ENCODE results near the gene TMEM171. TPM values are rescaled to one million over a fixed set of nuclear protein-coding genes. Genes with fewer than 3 reads are reported as not detected.

The TMEM171 gene
- total and polyA plus RNA-seq, 2 of the 4 experiments (the other 2 are of a cell fraction), result 3.0 to 5.1 TPM

DNA sequence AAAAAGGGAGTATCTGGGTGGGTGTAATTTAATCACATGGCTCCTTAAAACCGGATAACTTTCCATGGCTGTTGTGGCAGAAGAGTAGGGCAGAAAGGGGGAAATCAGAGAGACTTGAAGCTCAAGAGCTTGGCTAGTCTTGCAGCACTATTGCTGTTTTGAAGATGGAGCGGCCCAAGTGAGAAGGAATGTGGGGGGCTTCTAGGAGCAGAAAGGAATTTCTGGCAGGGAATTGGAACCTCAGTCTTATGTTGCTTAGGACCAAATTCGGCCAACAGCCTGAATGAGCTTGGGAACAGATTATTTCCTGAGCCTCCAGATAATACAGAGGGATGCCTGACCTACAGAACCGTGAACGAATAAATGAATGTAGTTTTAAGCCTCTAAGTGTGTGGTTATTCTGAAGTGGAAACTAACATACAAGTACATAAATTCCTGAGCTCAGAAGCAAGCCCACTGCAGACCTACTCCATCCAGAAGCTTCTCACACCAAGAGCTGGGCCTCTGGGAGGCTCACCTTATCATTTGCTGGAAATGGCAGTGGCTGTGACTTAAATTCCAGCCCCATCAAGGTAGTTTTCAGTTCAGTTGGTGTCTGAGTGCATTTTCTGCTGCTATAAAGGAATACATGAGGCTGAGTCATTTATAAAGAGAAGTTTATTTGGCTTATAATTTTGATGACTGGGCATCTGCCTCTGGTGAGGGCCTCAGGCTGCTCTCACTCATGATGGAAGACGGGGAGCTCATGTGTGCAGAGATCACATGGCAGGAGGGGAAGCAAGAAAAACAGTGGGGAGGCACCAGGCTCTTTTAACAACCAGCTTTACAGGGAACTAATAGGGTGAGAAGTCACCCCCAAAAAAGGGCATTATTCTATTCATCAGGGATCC lies 37.3 kb downstream of the TMEM171 start:
- H2BK20ac ChIP-seq (ENCODE audit: low read depth, low read length), result no peak overlapping the region
- TF ChIP-seq CHD1 (IDR thresholded peaks at IDR 0.05; ENCODE audit: low read depth, low read length), result no peak
- TF ChIP-seq RAD21 (IDR thresholded peaks at IDR 0.05; ENCODE audit: low read length), result no peak
- no peak for TF ChIP-seq RFX5 (IDR thresholded peaks at IDR 0.05; ENCODE audit: low read depth, low read length)
- no peak for TF ChIP-seq POLR2A (IDR thresholded peaks at IDR 0.05; ENCODE audit: low read depth, low read length)
- dilution Hi-C loops (cut with HindIII; ENCODE audit: low sequenced_read_pairs, unreplicated experiment), result no loop called here
- no peak overlapping the region for H2AK9ac ChIP-seq (replicated peaks; ENCODE audit: low read depth, low read length, poor library complexity)
- no peak overlapping the region for H4K91ac ChIP-seq (ENCODE audit: insufficient read depth, low read depth, low read length)
- no peak overlapping the region for H3K4me3 ChIP-seq (ENCODE audit: insufficient read depth, low read depth, low read length)
- no peak overlapping the region for H3K56ac ChIP-seq (ENCODE audit: extremely low read depth, insufficient read depth, low read length)
- no peak overlapping the region for H2AK5ac ChIP-seq (ENCODE audit: low read depth, low read length)
- H3K9me1 ChIP-seq (ENCODE audit: insufficient read depth, low read length), result no peaks in the 10 kb centered on the region
- no peak overlapping the region for H3K4ac ChIP-seq (ENCODE audit: low read depth, low read length)
- intact Hi-C loops (cut with micrococcal nuclease), result no loop called here
- H3K9me3 ChIP-seq (ENCODE audit: control insufficient read depth, insufficient read depth, low read length), result no peaks in the 10 kb centered on the region
- no TSS peak for BruUV-seq (replicated peaks)
- H3K4me2 ChIP-seq (ENCODE audit: low read depth, low read length), result no peak overlapping the region
- POLR2A ChIA-PET (ENCODE audit: unreplicated experiment), result no interaction called here
- H2AFZ ChIP-seq (replicated peaks; ENCODE audit: low read length, poor library complexity), result no peak overlapping the region
- no peaks in the 10 kb centered on the region for H3K4me1 ChIP-seq (ENCODE audit: control insufficient read depth, insufficient read depth, low read length)
- no peak overlapping the region for H3K9ac ChIP-seq (ENCODE audit: low read depth, low read length)
- CTCF ChIA-PET, result no interaction called here
- no peak overlapping the region for H2BK120ac ChIP-seq (ENCODE audit: low read depth, low read length)
- H3K23ac ChIP-seq (ENCODE audit: low read depth, low read length), result no peak overlapping the region
- no peaks in the 10 kb centered on the region for H3K79me1 ChIP-seq (ENCODE audit: low read depth in 1 of 2, low read length in 2 of 2)
- H3K14ac ChIP-seq (replicated peaks; ENCODE audit: low read depth, low read length), result no peak overlapping the region
- no peak overlapping the region for H3K27ac ChIP-seq (ENCODE audit: insufficient read depth, low read length)
- in situ Hi-C loops (cut with MboI; ENCODE audit: low sequenced_read_pairs), result no loop called here
- H4K8ac ChIP-seq (ENCODE audit: low read depth in 2 of 2, low read length in 2 of 2), result no peak overlapping the region
- no peak overlapping the region for H3K18ac ChIP-seq (ENCODE audit: low read depth, low read length)
- no peaks in the 10 kb centered on the region for H4K20me1 ChIP-seq (ENCODE audit: insufficient read depth, low read length)
- WGBS, 2 experiments (ENCODE audit: extremely low coverage in 2 of 2, insufficient read length in 1 of 2), result 67% methylated on average over 3 of the region's 6 CpGs; no CpG with 5 or more reads in 1 of the 2 experiments
- H2BK15ac ChIP-seq (ENCODE audit: low read depth, low read length), result no peak overlapping the region
- ATAC-seq (ENCODE audit: low read depth) (no peak), DNase-seq (no peak)
- H3K27me3 ChIP-seq (ENCODE audit: control insufficient read depth, insufficient read depth, low read length), result peaks cover 7% of the 10 kb centered on the region
- no peak overlapping the region for H4K5ac ChIP-seq (ENCODE audit: low read depth, low read length)
- H3K36me3 ChIP-seq (ENCODE audit: control insufficient read depth, insufficient read depth, low read length), result no peaks in the 10 kb centered on the region
- H2BK5ac ChIP-seq (ENCODE audit: low read depth, low read length, poor library complexity, severe bottlenecking), result no peak overlapping the region
